GM10266 (cell line): Measurements from ENCODE around the gene RIC8B.

ENCODE experiments used
- DNase-seq: peaks from one replicate; pipeline ENCODE4 v3.0.0; 2012; ENCODE audit errors: extremely low spot score
- TF ChIP-seq, protein P1 (sequence below): IDR thresholded peaks from 2 replicates; pipeline ENCODE4 v1.5.1; 2012; ENCODE audit warnings: mild to moderate bottlenecking, low read depth; ENCODE audit not compliant: control insufficient read depth, insufficient read depth; ENCODE audit errors: missing control alignments

The RIC8B gene

DNA sequence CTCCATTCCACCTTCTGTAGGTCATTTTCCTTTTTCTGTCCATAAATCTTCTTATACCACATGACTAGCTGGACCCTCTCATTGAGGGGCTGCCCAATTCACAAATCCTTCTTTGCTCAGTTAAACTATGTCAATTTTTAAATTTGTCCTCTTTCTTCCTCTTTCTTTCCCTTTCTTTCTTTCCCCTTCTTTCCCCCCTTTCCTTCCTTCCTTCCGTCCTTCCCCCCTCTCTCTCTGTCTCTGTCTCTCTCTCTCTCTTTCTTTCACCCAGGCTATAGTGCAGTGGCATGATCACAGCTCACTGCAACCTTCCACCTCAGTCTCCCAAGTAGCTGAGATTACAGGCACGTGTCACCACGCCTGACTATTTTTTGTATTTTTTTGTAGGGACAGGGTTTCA, 134.1 kb downstream of the RIC8B start:
- no peak for DNase-seq
- TF ChIP-seq, protein P1, sequence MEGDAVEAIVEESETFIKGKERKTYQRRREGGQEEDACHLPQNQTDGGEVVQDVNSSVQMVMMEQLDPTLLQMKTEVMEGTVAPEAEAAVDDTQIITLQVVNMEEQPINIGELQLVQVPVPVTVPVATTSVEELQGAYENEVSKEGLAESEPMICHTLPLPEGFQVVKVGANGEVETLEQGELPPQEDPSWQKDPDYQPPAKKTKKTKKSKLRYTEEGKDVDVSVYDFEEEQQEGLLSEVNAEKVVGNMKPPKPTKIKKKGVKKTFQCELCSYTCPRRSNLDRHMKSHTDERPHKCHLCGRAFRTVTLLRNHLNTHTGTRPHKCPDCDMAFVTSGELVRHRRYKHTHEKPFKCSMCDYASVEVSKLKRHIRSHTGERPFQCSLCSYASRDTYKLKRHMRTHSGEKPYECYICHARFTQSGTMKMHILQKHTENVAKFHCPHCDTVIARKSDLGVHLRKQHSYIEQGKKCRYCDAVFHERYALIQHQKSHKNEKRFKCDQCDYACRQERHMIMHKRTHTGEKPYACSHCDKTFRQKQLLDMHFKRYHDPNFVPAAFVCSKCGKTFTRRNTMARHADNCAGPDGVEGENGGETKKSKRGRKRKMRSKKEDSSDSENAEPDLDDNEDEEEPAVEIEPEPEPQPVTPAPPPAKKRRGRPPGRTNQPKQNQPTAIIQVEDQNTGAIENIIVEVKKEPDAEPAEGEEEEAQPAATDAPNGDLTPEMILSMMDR: no peak

DNA sequence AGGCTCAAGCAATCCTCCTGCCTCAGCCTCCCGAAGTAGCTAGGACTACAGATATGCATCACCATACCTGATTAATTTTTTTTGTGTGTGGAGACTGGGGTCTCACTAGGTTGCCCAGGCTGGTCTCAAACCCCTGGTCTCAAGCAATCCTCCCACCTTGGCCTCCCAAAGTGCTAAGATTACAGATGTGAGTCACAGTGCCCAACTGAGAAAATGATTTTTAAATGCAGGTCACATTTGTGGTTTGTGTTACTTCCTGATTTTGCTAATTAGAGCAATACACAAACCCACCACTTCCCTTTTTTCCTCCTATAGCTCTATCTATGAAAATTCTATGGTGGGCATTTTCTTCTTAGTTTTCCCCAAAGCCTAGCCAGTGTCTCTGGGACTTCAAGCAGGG, 135.7 kb downstream of the RIC8B start:
- TF ChIP-seq, protein P1: no peak
- DNase-seq: peak; percentile 38

GRCh38 chr12:106911581-106911980, 137.1 kb downstream of the RIC8B start:
- no peak for DNase-seq
- TF ChIP-seq, protein P1: no peak

DNA sequence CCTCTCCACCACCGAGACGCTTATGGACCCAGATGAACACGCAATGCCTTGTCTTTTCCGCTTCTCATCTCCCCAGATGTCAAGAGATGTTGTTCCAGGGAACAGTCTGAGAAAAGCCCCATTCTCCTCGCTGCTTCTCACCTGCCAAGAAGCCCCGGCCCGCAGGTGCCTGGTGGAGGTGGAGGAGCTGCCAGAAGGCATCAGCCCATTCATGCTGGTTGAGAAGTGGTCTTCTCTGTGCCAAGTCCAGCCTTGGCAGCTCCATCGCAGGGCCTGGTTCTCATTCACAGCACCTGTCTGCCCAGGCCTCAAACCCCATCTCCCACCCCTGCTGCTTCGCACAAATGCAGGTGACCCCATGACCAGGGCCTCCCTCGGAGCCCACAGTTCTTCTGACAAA, 139.0 kb downstream of the RIC8B start:
- DNase-seq: no peak
- TF ChIP-seq, protein P1: no peak

DNA sequence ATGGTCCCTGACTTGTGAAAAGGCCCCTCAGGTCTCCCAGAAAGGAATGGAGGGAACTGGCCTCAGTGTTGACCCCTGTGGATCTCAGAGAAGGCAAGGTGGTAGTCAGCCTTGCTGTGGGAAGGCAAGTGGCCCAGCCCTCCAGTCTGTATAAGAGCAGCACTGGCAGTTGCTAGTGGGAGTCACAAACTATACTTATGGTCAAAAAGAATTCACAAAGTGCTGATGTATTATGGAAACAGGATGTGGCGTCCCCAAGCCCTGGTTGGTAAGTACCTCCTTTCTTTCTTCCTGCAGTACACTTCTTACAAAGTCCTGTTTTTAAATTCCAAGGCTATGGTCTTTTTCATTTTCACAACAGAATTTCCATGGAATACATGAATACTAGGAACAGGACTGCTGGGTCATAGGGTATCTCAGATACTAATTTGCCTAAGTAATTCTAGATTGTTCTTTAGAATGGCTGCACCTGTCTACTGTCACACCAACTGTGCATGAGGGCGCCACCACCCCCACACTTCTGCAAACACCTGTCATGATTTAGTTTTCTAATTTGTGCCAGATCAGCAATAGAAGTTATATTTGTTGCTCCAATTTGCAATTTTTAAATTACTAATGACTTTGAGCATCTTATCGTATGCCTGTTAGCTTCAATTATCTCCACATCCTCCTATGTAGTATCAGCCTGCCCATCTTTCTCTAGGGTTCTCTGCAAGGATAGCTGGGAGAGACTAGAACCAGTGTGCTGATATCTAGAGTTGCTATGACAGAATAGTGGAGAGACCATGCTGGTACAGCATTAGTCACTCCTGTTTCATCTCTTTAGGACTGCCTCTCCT, 140.5 kb downstream of the RIC8B start:
- DNase-seq: peak; percentile 62
- TF ChIP-seq, protein P1: no peak

- TF ChIP-seq, protein P1: no peak
- no peak for DNase-seq
These were observed 141.1 kb downstream of the RIC8B start for GRCh38 chr12:106915635-106916026.

GRCh38 chr12:106917503-106917902, 143.0 kb downstream of the RIC8B start:
- TF ChIP-seq, protein P1: no peak

More at GRCh38 chr12:106917503-106917902, 143.0 kb downstream of the RIC8B start:
- DNase-seq: no peak
